DOHH2 (cell line): ENCODE measurements around the gene MAK.
"Not testable (repeated sequence)": the region's sequence is repeated elsewhere in the genome, so short reads cannot be mapped to it uniquely, and the experiment has no call there.

Experiments used
- H3F3A ChIP-seq: fragments of 200-600 bp; sonication (generic), shearing (Covaris generic); 2 replicates; pipeline ENCODE4 v1.6.0; 2016; ENCODE audit warnings: antibody characterized with exemption, mild to moderate bottlenecking; ENCODE audit not compliant: control insufficient read depth, insufficient read depth
- H3K27ac ChIP-seq: fragments of 200-600 bp; sonication (generic); 2 replicates; pipeline ENCODE4 v1.5.1; 2014; ENCODE audit warnings: low read depth, mild to moderate bottlenecking, low read length, moderate library complexity
- H3K27me3 ChIP-seq: fragments of 200-600 bp; sonication (generic); 2 replicates; pipeline ENCODE4 v1.6.1; 2014; ENCODE audit warnings: mild to moderate bottlenecking, low read length, mixed read lengths; ENCODE audit not compliant: control insufficient read depth
- H3K36me3 ChIP-seq: fragments of 200-600 bp; sonication (generic); 2 replicates; pipeline ENCODE4 v1.6.1; 2014; ENCODE audit warnings: mild to moderate bottlenecking, low read length, moderate library complexity, mixed read lengths; ENCODE audit not compliant: control insufficient read depth
- H3K4me1 ChIP-seq: fragments of 200-600 bp; sonication (generic); 2 replicates; pipeline ENCODE4 v1.6.1; 2014; ENCODE audit warnings: mild to moderate bottlenecking, low read length, mixed read lengths; ENCODE audit not compliant: control insufficient read depth
- H3K4me2 ChIP-seq: fragments of 200-600 bp; sonication (generic); 2 replicates; pipeline ENCODE4 v1.6.0; 2014; ENCODE audit warnings: mild to moderate bottlenecking, low read length, moderate library complexity
- H3K4me3 ChIP-seq: fragments of 200-600 bp; sonication (generic); 2 replicates; pipeline ENCODE4 v1.5.1; 2014; ENCODE audit warnings: mild to moderate bottlenecking, low read length, mixed read lengths
- H3K79me2 ChIP-seq: fragments of 200-600 bp; sonication (generic); 2 replicates; pipeline ENCODE4 v1.6.1; 2014; ENCODE audit warnings: mild to moderate bottlenecking, low read length, mixed read lengths; ENCODE audit not compliant: control insufficient read depth
- H3K9me2 ChIP-seq: fragments of 200-600 bp; sonication (generic); replicated peaks from 2 replicates; pipeline ENCODE4 v1.6.1; 2014; ENCODE audit warnings: mild to moderate bottlenecking, low read length, mixed read lengths; ENCODE audit not compliant: control insufficient read depth
- H3K9me3 ChIP-seq: fragments of 200-600 bp; sonication (generic); 2 replicates; pipeline ENCODE4 v1.6.1; 2014; ENCODE audit warnings: antibody characterized with exemption, low read length, mixed read lengths; ENCODE audit not compliant: control insufficient read depth, insufficient read depth
- H4K20me1 ChIP-seq: fragments of 200-600 bp; sonication (generic); 2 replicates; pipeline ENCODE4 v1.6.0; 2014; ENCODE audit warnings: low read depth, mild to moderate bottlenecking, antibody characterized with exemption, low read length, moderate library complexity; ENCODE audit not compliant: control insufficient read depth, insufficient read depth
- EZH2phosphoT487 ChIP-seq: fragments of 200-600 bp; sonication (generic); IDR thresholded peaks from 2 replicates; pipeline ENCODE4 v1.6.1; 2017; ENCODE audit warnings: borderline replicate concordance, mild to moderate bottlenecking, antibody characterized with exemption, low read length, moderate library complexity, mixed read lengths
- TF ChIP-seq, protein P1 (sequence below): fragments of 200-600 bp; sonication (generic); IDR thresholded peaks from one replicate; pipeline ENCODE4 v1.5.1; 2014; ENCODE audit warnings: antibody characterized with exemption, mild to moderate bottlenecking, low read depth, low read length; ENCODE audit not compliant: poor library complexity, severe bottlenecking

MAK gene

GRCh38 chr6:10831609-10832008 lies 6.7 kb downstream of the MAK start:
- peaks cover 15% of the 10 kb centered on the region for H3K27me3 ChIP-seq
- H4K20me1 ChIP-seq, result no peaks in the 10 kb centered on the region
- TF ChIP-seq EZH2phosphoT487, result no peak
- TF ChIP-seq, protein P1, sequence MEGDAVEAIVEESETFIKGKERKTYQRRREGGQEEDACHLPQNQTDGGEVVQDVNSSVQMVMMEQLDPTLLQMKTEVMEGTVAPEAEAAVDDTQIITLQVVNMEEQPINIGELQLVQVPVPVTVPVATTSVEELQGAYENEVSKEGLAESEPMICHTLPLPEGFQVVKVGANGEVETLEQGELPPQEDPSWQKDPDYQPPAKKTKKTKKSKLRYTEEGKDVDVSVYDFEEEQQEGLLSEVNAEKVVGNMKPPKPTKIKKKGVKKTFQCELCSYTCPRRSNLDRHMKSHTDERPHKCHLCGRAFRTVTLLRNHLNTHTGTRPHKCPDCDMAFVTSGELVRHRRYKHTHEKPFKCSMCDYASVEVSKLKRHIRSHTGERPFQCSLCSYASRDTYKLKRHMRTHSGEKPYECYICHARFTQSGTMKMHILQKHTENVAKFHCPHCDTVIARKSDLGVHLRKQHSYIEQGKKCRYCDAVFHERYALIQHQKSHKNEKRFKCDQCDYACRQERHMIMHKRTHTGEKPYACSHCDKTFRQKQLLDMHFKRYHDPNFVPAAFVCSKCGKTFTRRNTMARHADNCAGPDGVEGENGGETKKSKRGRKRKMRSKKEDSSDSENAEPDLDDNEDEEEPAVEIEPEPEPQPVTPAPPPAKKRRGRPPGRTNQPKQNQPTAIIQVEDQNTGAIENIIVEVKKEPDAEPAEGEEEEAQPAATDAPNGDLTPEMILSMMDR, result no peak
- no peak overlapping the region for H3K4me2 ChIP-seq
- H3K79me2 ChIP-seq, result no peaks in the 10 kb centered on the region
- H3K4me1 ChIP-seq, result no peaks in the 10 kb centered on the region
- H3K36me3 ChIP-seq, result no peaks in the 10 kb centered on the region
- no peaks in the 10 kb centered on the region for H3K9me2 ChIP-seq
- no peak overlapping the region for H3K27ac ChIP-seq
- no peaks in the 10 kb centered on the region for H3F3A ChIP-seq
- no peak overlapping the region for H3K4me3 ChIP-seq
- H3K9me3 ChIP-seq, result no peaks in the 10 kb centered on the region

DNA sequence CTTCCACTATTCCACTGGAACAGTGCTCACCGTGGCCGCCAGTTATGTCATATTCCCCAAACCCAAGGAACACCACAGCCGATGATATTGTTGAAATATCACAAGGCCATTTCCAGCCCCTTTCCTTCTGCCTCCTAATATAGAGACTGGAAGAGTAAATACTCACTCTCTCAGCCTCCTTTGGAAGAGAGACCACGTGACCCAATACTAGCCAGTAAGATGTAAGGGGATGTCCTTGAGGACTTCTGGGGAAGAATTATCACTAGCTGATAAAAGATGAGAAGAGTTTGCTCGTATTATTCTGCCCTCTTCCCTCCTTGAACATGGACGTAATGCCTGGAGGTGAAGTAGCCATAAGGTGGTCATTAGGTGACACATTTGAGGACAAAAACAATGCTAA lies 13.5 kb downstream of the MAK start:
- TF ChIP-seq, protein P1, result no peak
- TF ChIP-seq EZH2phosphoT487, result no peak
- no peaks in the 10 kb centered on the region for H3K79me2 ChIP-seq
- H3K4me3 ChIP-seq, result no peak overlapping the region
- no peaks in the 10 kb centered on the region for H3K27me3 ChIP-seq
- no peak overlapping the region for H3K27ac ChIP-seq
- no peak overlapping the region for H3K4me2 ChIP-seq
- H3K36me3 ChIP-seq, result no peaks in the 10 kb centered on the region
- H3K4me1 ChIP-seq, result no peaks in the 10 kb centered on the region
- no peaks in the 10 kb centered on the region for H4K20me1 ChIP-seq
- no peaks in the 10 kb centered on the region; the same call in 1 of the 2 replicates for H3K9me2 ChIP-seq
- no peaks in the 10 kb centered on the region for H3F3A ChIP-seq
- no peaks in the 10 kb centered on the region for H3K9me3 ChIP-seq

- TF ChIP-seq, protein P1, result no peak
- no peak for TF ChIP-seq EZH2phosphoT487
- Histone ChIP-seq H3K27ac (no peak overlapping the region), H3K36me3 (no peaks in the 10 kb centered on the region), H3K9me3 (no peaks in the 10 kb centered on the region), H3K9me2 (no peaks in the 10 kb centered on the region; the same call in 1 of the 2 replicates), H3K4me2 (no peak overlapping the region), H3K4me1 (no peaks in the 10 kb centered on the region), H3K79me2 (no peaks in the 10 kb centered on the region), H3F3A (no peaks in the 10 kb centered on the region), H3K4me3 (no peak overlapping the region), H4K20me1 (no peaks in the 10 kb centered on the region), H3K27me3 (no peaks in the 10 kb centered on the region)
Measured at GRCh38 chr6:10824297-10824696, 14.0 kb downstream of the MAK start.

DNA sequence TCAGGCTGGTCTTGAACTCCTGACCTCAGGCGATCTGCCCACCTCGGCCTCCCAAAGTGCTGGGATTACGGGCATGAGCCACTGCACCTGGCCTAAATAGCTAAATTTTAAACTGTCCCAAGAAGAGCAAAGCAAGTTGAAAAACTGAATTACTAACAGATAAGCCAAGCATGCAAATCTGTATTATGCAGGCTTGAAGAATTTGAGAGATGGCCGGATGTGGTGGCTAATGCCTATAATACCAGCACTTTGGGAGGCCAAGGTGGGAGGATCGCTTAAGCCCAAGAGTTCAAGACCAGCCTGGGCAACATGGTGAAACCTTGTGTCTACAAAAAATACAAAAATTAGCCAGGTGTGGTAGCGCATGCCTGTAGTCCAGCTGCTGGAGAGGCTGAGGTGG lies 24.2 kb downstream of the MAK start:
- H3K36me3 ChIP-seq, H3K9me2 ChIP-seq, H4K20me1 ChIP-seq, H3K4me2 ChIP-seq, H3K27ac ChIP-seq, H3K79me2 ChIP-seq, H3K4me1 ChIP-seq, H3K27me3 ChIP-seq, H3K4me3 ChIP-seq, H3K9me3 ChIP-seq, H3F3A ChIP-seq: not testable (repeated sequence)
